Stimulated activated CD4-positive, alpha-beta T cell treated with anti-CD3 and anti-CD28 coated beads, Interleukin-4, amount 100 ng/mL, for 4 hours (primary cell): ENCODE measurements around the gene AUTS2.

Experiments used
- DNase-seq, 2 experiments: peaks; one replicate each; pipeline ENCODE4 v3.0.0-alpha.2; 2020

AUTS2 gene

DNA sequence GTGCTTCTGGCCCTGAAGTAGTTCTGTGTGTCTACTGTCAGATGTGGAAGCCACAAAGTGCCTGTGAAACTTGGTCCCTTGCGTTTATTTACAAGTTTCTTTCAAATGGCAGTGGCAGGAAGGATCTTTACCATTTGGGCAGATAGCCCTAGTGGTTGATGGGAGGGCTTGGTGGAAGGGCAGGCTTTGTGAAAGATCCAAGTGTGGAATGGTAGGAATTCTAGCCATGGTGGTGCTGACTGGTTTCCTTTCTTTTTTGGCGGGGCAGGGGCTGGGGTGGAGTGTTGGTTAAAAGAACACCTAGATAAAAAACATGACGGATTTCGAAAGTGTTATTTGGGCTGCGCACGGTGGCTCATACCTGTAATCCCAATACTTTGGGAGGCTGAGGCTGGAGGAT, 27.0 kb downstream of the AUTS2 start:
- no peak for DNase-seq

GRCh38 chr7:69625798-69626197, 27.5 kb downstream of the AUTS2 start:
- no peak for DNase-seq

DNA sequence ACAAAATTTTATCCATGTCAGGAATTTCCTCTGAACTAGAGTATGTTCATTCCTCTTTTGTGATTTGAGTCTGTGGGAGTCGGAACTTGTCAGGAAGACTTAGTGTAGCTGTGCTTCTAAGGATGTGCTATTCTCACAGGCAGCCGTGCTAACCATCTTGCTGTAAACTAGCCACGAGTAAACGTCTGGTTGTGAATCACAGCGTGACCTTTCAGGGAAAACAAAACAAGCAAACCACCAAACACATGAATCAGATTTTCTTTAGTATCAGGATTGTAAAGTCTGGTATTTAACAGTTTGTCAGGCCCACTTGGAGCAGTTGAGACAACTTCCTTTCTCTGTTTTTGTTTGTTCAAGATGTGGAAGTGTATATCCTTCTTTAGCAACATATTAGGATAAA, 32.0 kb downstream of the AUTS2 start:
- no peak for DNase-seq

DNA sequence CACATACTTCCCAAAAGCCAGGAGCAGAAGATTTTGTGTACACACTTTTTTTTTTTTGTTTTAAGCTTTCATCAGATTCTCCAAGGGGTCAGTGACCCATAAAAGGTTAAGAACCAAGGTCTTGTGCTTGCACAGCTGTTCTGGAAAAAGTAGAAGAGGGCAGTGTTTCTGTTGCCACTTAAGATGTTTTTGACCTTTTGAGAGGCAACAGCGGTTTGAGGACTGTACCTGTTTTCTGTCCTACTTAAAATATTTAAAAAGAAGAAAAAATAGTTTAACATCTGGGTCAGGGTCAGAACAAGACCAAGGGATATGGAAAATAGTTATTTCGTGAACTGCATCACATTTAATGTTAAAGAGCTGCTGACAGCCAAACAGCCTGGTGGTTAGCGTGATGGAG, 32.9 kb downstream of the AUTS2 start:
- no peak for DNase-seq

- no peak for DNase-seq
These were observed 34.0 kb downstream of the AUTS2 start for GRCh38 chr7:69632280-69632679.

GRCh38 chr7:69633122-69633831, 35.0 kb downstream of the AUTS2 start:
- no peak for DNase-seq

DNA sequence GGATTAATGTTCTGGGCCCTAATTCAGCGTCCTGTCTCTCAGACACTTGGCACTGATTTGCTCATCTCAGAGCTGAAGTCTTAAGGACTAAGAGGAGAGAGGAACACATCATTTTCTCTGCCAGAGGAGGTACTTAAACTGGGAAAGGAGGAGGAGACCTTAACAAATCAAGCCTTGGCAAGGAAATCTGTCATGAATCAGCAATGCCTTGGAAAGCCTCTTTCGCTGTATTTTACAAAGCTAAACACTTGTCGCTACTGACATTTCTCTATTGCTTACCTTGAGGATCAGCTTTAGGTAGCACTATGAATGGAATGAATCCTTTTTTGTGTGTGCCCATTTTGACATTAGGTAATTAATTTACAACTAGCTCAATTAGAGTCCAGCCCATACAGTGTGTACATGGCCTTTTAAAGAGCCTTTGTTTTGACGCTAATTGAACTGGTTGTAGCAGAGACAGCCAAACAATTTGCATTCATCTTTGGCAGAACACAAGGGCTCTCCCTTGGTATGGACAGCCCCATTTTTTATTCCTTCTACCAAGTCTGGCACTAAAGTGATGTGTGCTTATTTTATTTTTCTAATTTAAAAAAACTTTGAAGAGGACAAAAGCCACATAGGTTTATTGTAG, 37.4 kb downstream of the AUTS2 start:
- no peak for DNase-seq

DNA sequence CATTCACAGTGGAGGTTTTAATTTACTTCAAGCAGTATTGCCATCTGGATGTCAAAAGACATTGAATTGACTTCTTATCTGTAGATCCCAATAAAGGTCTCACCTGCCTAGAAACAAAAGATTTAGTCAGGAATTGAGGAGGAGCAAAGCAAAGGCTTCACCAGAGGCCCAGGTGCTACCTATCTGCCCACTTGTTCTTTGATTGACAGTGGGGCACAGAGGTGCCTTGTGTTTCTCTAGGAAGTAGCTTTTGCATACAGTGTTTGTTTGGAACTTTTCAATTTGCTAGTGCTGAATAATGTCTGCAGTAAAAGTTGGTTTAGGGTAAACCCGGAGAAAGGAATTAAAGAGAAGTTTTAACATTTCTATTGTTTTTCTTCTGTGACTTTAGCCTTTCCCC, 40.4 kb downstream of the AUTS2 start:
- no peak for DNase-seq

GRCh38 chr7:69640216-69640615, 41.9 kb downstream of the AUTS2 start:
- no peak for DNase-seq

DNA sequence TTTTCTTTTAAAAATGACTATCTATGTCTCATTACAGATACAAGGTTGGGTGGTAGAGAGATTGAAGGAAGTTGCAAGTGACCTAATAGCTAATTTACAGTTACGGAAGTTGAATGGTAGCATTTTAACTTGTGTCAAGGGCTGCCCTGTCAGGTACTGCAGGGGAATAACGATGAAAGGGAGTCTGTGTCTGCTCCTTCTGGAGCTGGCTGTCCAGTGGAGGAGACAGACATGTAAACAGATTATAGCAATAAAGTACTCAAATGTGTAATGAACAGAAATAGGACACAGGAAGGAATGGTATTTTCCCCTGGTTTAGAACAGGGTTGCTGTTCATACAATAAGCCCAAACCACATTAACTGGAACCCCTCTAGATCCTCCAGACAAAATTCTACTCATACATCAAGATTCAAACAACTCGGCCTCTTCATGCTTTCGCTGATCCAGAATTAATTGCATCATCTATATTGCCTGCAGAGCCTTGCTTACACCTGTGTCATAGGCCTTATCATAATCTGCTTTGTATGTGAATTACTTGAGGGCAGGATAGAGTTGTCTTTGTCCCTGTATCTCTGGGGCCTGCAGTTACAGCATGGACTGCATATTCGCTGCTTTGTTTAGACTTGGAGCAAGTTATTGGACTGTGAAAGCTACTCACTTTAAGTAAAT, 42.8 kb downstream of the AUTS2 start:
- no peak for DNase-seq

GRCh38 chr7:69643265-69643664, 45.0 kb downstream of the AUTS2 start:
- DNase-seq: no peak

DNA sequence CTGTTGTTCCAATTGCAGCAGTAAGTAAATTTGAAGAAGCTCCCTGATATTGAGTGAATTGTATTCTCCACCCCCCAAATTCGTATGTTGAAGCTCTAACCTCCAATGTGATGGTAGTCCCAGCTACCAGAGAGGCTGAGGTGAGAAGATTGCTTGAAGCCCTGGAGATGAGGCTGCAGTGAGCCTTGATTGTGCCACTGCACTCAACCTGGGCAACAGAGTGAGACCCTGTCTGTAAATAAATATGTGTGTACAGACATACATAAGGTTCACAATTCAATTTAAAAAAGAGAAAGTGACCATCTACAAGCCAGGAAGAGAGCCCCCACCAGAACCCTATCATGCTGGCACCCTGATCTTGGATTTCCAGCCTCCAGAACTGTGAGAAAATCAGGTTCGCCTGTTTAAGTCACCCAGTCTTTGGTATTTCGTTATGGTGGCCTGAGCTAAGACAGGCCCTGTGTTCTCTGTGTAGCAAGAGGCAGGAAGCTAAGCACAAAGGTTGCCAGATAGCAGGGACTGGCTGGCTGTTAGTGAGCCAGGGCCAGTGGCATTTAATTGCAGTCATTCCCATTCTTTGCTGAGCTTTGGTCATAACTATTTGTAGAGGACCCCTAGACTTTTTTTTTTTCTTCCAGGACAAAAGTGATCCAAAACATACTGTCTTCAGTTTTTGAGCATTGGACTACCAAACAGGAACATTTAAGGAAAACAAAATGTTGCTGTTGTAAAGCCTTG, 45.6 kb downstream of the AUTS2 start:
- DNase-seq: no peak

DNA sequence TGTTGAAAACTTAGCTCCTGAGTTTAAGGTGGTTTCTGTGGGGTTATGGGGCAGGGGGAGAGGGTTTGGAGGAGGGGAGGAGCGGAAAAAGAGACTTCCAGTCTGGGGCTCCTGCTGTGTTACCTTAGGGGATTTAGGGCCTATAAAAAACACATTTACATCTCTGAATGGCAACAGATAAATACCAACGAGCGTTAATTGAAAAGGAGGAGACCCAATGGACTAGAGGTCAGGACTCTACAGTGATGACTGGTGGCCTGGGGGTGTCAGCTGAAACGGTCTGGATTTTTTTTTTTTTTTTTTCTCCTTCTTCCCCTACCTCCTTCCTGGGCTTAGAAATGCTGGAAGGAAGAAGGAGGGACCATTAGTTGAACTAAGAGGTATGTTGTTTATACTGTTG, 47.4 kb downstream of the AUTS2 start:
- no peak for DNase-seq

DNA sequence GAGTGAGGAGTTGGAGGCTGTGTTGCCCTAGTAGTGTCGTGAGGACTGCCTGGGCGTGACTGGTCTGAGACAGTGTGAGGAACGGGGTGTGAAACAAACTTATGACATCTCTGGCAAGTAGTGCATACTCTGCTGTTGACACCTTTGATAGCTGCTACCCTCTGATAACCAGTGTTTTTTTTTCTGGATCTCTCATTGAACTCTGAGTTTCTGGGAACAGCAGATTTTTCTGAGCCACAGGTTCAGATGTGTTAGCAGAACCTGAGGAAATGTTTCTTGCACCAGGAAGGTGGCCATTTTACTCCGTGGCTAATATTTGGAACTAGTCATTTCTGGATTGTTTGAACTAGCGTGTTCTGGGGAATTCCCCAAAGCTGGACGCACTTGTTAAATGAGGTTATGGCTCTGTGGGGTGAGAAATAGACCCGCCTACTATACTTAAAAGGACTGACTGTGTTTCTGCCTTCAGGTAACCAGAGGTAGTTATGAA, 52.9 kb downstream of the AUTS2 start:
- DNase-seq: no peak

DNA sequence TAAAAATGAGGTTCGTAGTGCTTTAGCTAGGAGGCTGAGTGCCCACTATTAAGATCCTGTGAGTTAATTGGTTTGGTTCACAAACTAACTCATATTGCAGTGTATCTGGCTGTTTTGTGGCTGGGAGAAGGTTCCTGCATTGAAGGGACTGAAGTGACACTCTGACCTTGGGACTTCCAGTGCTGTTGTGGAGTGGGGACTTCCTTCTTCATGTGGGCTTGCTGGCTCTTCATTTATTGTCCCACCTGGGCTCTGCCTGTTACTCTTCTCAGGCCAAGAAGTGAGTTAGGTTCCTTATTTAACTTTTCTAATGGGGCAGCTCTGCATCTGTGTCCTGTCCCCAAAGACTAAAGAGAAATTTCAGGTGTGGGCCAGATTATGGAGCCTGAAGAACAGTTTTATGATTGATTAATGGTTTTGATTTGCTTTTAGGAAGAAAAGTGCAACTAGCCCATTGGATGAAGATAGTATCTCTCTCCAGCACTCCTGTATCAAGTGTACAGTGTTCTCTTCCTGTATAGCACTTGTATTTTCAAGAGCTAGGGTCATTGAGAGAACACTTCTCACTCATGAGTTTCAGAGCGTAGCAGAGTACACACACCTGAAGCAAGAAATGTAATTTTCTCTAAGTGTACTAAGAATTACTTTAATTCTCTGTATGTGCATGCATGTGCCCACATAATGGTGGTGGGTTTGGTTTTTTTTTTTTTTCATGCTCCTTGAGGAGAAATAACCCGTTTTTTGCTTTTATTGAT, 54.8 kb downstream of the AUTS2 start:
- no peak for DNase-seq

GRCh38 chr7:69653806-69654205, 55.5 kb downstream of the AUTS2 start:
- no peak for DNase-seq

- DNase-seq: no peak
These were observed 56.1 kb downstream of the AUTS2 start for GRCh38 chr7:69654381-69654780.

DNA sequence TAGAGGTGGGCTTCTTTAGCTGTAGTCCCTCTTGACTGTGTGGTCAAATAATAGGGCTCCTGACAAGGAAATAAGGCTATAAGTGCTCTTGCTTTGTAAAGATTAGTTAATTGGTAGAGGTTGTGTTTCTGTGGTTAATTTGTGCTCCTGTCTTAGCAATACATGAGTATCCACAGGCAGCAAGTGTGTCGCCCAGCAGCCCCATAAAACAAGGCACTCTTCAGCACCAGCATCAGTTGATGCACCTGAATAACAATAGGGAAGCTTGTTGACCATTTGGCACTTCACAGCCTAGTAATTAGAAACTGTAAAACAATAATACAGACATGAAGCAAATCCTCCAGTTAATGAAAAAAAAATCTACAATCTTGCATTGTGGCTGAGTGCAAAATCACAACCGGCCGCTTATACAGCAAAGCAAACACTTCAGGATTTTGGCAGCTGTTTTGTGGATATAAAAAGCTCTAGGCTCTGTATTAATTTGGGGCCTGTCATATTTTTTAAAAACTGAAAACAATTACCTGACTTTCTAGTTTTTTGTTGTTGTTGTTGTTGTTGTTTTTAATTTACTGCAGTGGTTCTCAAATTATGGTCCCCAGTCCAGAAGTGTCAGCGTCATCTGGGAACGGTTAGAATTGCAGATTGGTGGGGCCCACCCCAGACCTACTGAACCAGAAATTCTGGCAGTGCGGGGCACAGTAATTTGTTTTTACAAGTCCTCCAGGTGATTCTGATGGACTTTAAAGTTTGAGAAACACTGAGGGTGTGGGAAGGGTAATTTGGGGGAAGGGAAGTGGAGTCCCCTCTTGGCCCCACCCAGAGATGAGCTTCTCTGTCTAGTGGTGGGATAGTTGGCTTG, 56.8 kb downstream of the AUTS2 start:
- DNase-seq: no peak

DNA sequence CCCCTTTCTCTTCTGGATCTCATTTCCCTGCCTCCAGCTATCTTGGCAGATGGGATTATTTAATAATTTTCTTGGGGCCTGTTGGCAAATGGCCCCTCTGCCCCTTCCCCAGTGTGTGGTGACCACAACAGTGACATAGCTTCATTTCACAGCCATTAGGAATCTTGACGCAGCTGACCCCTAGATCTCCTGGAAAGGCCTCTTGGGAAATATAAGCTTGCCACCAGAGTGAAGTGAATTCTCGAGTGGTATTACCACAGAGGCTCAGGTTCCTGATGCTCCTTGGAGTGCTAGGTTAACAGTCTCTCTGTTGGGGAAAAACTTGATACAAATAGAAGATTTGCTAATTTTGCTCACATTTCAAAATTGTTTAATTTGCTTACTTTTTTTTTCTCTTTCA, 57.8 kb downstream of the AUTS2 start:
- DNase-seq: no peak

DNA sequence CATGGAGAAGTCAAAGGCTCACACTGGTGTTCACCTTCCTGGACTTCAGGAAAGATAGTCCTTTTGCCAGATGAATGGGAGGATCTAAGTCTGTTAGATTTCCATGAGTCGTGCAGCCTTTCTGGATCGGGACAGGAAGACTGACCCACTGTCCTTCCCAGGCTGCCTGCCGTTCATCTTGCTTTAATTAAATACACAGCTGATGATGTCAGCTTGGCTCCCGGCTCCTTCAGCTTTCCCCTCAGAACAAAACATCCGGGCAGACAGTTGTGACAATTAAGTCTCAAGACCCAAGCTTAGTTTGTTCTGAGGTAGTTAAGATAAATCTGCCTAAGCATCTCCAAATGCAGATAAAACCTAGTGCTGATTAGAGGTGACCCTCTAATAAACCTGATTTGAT, 58.6 kb downstream of the AUTS2 start:
- no peak for DNase-seq

DNA sequence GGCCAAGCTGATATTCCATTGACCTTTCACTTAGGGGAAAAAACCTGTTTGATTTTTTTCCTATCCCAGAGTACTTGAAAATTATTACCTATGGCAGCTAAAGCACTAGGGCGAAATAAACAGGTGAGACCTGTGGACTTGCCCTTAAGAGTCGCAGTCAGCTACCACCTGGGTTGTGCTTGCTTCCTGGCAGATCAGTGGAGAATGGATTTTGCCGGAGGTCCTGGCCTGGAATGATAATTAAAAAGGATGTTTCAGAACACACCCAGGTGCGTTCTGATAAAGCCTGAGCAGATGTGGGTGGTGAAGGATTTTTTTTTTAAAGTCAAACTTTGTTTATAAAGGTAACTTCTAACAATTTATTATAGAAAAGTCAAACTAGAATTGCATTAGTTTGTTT, 59.1 kb downstream of the AUTS2 start:
- no peak for DNase-seq

- DNase-seq: no peak
These were observed 59.7 kb downstream of the AUTS2 start for GRCh38 chr7:69657985-69658384.
